PC-9 (cell line): ENCODE measurements around the gene LAMTOR5.

Experiments used
- EZH2 ChIP-seq: fragments of 200-600 bp; sonication (generic); IDR thresholded peaks from 2 replicates; pipeline ENCODE4 v1.8.0; 2017; ENCODE audit warnings: antibody characterized with exemption, low read depth
- TF ChIP-seq, protein P1 (sequence below): fragments of 200-600 bp; sonication (generic); conservative IDR thresholded peaks from 2 replicates; pipeline ENCODE4 v1.6.1; 2017; ENCODE audit warnings: mixed run types, antibody characterized with exemption, mild to moderate bottlenecking, moderate library complexity

DNA sequence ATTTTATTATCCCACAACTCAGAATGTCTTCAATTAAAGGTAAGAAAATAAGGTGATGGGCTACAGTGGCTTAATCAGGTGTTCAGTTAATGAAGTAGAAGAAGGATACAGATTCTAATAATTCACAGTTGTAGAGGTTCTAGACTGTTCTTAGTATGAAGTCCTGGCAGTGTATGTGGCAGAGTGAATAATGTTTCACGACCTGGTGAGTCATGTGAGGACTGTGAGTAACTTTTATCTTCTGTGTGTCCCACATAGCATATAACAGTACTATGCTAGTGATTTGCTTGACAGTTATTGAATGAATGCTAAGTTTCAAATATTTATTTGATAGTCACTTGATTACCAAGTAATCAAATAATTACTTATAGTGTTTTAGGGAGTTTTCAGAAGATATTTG lies 36.7 kb downstream of the LAMTOR5 start:
- no peak for TF ChIP-seq EZH2
- TF ChIP-seq, protein P1, sequence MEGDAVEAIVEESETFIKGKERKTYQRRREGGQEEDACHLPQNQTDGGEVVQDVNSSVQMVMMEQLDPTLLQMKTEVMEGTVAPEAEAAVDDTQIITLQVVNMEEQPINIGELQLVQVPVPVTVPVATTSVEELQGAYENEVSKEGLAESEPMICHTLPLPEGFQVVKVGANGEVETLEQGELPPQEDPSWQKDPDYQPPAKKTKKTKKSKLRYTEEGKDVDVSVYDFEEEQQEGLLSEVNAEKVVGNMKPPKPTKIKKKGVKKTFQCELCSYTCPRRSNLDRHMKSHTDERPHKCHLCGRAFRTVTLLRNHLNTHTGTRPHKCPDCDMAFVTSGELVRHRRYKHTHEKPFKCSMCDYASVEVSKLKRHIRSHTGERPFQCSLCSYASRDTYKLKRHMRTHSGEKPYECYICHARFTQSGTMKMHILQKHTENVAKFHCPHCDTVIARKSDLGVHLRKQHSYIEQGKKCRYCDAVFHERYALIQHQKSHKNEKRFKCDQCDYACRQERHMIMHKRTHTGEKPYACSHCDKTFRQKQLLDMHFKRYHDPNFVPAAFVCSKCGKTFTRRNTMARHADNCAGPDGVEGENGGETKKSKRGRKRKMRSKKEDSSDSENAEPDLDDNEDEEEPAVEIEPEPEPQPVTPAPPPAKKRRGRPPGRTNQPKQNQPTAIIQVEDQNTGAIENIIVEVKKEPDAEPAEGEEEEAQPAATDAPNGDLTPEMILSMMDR: no peak
